SH-SY5Y (cell line): ENCODE measurements around the gene TENT5C.

Experiments
- GATA2 ChIP-seq: IDR thresholded peaks from 2 replicates; pipeline ENCODE4 v1.6.1; 2011; ENCODE audit warnings: mild to moderate bottlenecking, low read depth, low read length
- GATA3 ChIP-seq: IDR thresholded peaks from 2 replicates; pipeline ENCODE4 v1.6.1; 2011; ENCODE audit warnings: low read depth, mild to moderate bottlenecking, low read length, moderate library complexity

GRCh38 chr1:117642963-117643362, 37.1 kb downstream of the TENT5C start:
- TF ChIP-seq GATA2 = no peak
- no peak for TF ChIP-seq GATA3
